ENCODE results near the gene XYLB.

XYLB gene

GRCh38 chr3:38450853-38451252 lies 104.3 kb downstream of the XYLB start:
- Histone ChIP-seq H3K4me3 (ENCODE audit: low read depth, low read length) (no peak overlapping the region), H3K27ac (no peak overlapping the region), H3K27me3 (replicated peaks) (no peaks in the 10 kb centered on the region), H3K36me3 (replicated peaks) (no peaks in the 10 kb centered on the region)
- no peak for DNase-seq
- TF ChIP-seq CTCF (IDR thresholded peaks at IDR 0.05; ENCODE audit: low read depth, low read length, missing control alignments) = no peak
- in situ Hi-C loops (cut with HindIII; ENCODE audit: low pct_ligation_motif_present, low sequenced_read_pairs) = no loop called here

DNA sequence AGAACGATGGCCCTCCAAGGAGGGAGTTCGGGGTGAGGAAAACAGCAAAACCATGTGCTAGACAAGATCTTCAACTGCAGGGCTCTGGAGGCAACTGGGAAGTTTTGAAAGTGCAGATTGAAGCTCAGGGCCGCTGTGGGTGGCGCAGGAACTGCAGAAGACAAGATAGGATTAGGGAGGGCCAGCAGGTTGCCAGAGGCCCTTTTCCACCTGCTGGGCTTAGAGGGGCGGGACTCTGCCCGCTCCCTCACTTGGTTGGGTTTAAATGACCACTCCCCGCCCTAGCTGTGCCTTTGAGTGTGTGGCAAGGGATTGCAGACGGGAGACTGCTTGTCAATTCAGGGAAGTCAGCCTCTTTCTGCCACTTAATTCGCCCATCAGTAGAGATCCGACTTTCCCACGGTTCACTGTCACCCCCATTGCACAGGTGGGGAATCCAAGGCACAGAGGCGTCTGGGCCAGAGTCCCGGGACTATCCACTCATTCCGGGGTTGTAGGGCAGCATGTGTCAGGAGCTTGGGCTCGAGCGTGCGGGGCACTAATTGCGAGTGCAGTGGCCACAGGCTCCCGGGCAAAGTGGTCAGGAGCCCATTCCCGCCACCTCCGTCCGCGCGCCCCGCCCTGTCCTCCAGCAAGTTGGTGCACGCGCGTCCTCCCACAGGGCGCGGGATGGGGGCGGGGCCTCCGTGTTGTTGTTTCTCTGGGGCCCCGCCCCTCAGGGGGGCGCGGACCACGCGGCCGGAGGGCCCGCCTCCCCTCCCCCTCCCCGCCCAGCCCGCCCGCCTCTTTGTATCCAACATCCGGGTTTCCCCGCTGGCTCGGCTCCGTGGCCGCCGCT lies 106.7 kb downstream of the XYLB start, which contains the start of gene ACVR2B:
Gene ACVR2B, plus strand, starts transcription at position 816 of the 838 bp plus-strand sequence. CDS start 433 bp downstream, outside the sequence.
- Histone ChIP-seq H3K27ac (no peak within 1 kb of the TSS), H3K27me3 (replicated peaks) (no peaks in the 10 kb centered on the region), H3K36me3 (replicated peaks) (no peaks in the 10 kb centered on the region), H3K4me3 (ENCODE audit: low read depth, low read length) (peak within 1 kb of the TSS; percentile 67)
- peak; percentile 45 for DNase-seq
- in situ Hi-C loops (cut with HindIII; ENCODE audit: low pct_ligation_motif_present, low sequenced_read_pairs) = no loop called here
- no peak for TF ChIP-seq CTCF (IDR thresholded peaks at IDR 0.05; ENCODE audit: low read depth, low read length, missing control alignments)

DNA sequence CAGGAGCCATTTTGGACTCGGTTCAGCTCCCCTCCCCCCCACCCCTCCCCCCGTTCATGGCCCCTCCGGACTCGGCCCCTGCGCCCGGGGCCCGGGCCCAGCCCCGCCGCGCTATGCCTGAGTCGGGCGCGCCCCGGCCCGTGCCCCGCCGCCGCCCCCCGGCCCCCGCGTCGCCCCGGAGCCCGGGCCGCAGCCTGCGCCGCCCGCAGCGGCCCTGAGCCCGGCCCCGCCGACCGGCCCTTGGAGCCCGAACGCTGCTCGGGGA lies 107.3 kb downstream of the XYLB start:
- Histone ChIP-seq H3K4me3 (ENCODE audit: low read depth, low read length) (peak overlapping the region; percentile 67), H3K27ac (no peak overlapping the region), H3K27me3 (replicated peaks) (no peaks in the 10 kb centered on the region), H3K36me3 (replicated peaks) (no peaks in the 10 kb centered on the region)
- DNase-seq = no peak
- in situ Hi-C loops (cut with HindIII; ENCODE audit: low pct_ligation_motif_present, low sequenced_read_pairs) = no loop called here
- no peak for TF ChIP-seq CTCF (IDR thresholded peaks at IDR 0.05; ENCODE audit: low read depth, low read length, missing control alignments)

GRCh38 chr3:38454178-38454883 lies 107.7 kb downstream of the XYLB start:
- H3K4me3 ChIP-seq (ENCODE audit: low read depth, low read length) = peak overlapping the region; percentile 67
- in situ Hi-C loops (cut with HindIII; ENCODE audit: low pct_ligation_motif_present, low sequenced_read_pairs) = no loop called here
- no peak overlapping the region for H3K27ac ChIP-seq
- DNase-seq = no peak
- TF ChIP-seq CTCF (IDR thresholded peaks at IDR 0.05; ENCODE audit: low read depth, low read length, missing control alignments) = no peak
- no peaks in the 10 kb centered on the region for H3K36me3 ChIP-seq (replicated peaks)
- no peaks in the 10 kb centered on the region for H3K27me3 ChIP-seq (replicated peaks)

DNA sequence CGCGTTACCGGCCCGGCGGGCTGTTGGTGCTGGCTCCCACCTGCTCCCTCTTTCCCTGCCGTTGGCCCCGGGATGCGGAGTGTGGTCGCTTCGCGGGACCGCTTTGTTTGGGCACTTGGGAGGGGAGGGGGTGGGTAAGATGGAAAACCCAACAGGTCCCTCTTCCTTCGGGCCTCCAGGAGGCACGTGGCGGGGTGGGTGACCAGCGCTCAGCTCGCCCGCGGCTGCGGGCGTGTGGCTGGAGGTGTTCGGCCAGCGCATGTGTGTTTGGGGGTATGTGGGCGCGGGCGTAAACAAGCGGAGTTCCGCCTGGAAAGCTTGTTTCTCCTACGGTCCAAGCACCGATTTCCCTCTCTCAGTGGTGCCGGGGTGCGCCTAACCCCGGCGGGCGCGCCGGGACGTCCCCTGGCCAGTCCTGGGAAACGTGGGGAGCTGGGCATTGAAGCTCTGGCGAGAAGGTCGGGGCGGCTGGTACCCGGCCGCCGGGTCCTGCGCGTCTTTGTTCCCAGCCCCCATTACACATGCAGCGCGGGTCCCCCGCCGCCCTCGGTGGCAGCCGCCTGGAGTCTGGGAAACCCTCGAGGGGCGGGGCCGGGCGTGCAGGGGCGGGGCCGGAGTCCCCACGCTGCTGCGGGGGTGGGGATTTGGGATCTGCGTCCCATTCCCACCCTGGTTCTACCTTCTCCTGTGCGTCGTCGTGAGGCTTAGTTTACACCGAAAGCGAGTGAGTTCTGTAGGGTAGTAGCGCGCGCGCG lies 108.5 kb downstream of the XYLB start:
- Histone ChIP-seq H3K27me3 (replicated peaks) (no peaks in the 10 kb centered on the region), H3K27ac (no peak overlapping the region), H3K36me3 (replicated peaks) (no peaks in the 10 kb centered on the region), H3K4me3 (ENCODE audit: low read depth, low read length) (peak overlapping the region; percentile 67)
- in situ Hi-C loops (cut with HindIII; ENCODE audit: low pct_ligation_motif_present, low sequenced_read_pairs) = no loop called here
- no peak for TF ChIP-seq CTCF (IDR thresholded peaks at IDR 0.05; ENCODE audit: low read depth, low read length, missing control alignments)
- DNase-seq = no peak

Measured in brain microvascular endothelial cell (primary cell).